Measurements from ENCODE around the gene CARD11.

The CARD11 gene

GRCh38 chr7:2926120-2926895 is 117.4 kb downstream of the CARD11 start:
- no peak overlapping the region for H3K4me2 ChIP-seq (ENCODE audit: low read length)
- H3K9ac ChIP-seq: no peak overlapping the region
- no peak overlapping the region for H3K4me3 ChIP-seq (ENCODE audit: low read depth, low read length)
- H3K4me1 ChIP-seq: no peaks in the 10 kb centered on the region
- no peak overlapping the region for H3K27ac ChIP-seq
- no peaks in the 10 kb centered on the region for H3K36me3 ChIP-seq (ENCODE audit: control insufficient read depth, insufficient read depth, low read length)
- no peaks in the 10 kb centered on the region for H3K79me2 ChIP-seq
- TF ChIP-seq CTCF (IDR thresholded peaks at IDR 0.05): no peak
- no peaks in the 10 kb centered on the region for H3K27me3 ChIP-seq (ENCODE audit: control insufficient read depth, insufficient read depth, low read length)
- H2AFZ ChIP-seq: no peak overlapping the region
- no peaks in the 10 kb centered on the region for H3K9me3 ChIP-seq (ENCODE audit: control insufficient read depth, low read length)

GRCh38 chr7:2924866-2925840 is 118.5 kb downstream of the CARD11 start:
- TF ChIP-seq CTCF (IDR thresholded peaks at IDR 0.05): no peak
- Histone ChIP-seq H3K4me2 (ENCODE audit: low read length) (no peak overlapping the region), H2AFZ (no peak overlapping the region), H3K27me3 (ENCODE audit: control insufficient read depth, insufficient read depth, low read length) (no peaks in the 10 kb centered on the region), H3K4me1 (no peaks in the 10 kb centered on the region), H3K9ac (no peak overlapping the region), H3K9me3 (ENCODE audit: control insufficient read depth, low read length) (no peaks in the 10 kb centered on the region), H3K79me2 (no peaks in the 10 kb centered on the region), H3K27ac (no peak overlapping the region), H3K4me3 (ENCODE audit: low read depth, low read length) (no peak overlapping the region), H3K36me3 (ENCODE audit: control insufficient read depth, insufficient read depth, low read length) (no peaks in the 10 kb centered on the region)

- no peaks in the 10 kb centered on the region for H3K36me3 ChIP-seq (ENCODE audit: control insufficient read depth, insufficient read depth, low read length)
- TF ChIP-seq CTCF (IDR thresholded peaks at IDR 0.05): no peak
- no peaks in the 10 kb centered on the region for H3K27me3 ChIP-seq (ENCODE audit: control insufficient read depth, insufficient read depth, low read length)
- H3K4me1 ChIP-seq: no peaks in the 10 kb centered on the region
- no peak overlapping the region for H3K9ac ChIP-seq
- no peaks in the 10 kb centered on the region for H3K79me2 ChIP-seq
- H2AFZ ChIP-seq: no peak overlapping the region
- no peaks in the 10 kb centered on the region for H3K9me3 ChIP-seq (ENCODE audit: control insufficient read depth, low read length)
- H3K4me3 ChIP-seq (ENCODE audit: low read depth, low read length): no peak overlapping the region
- no peak overlapping the region for H3K27ac ChIP-seq
- no peak overlapping the region for H3K4me2 ChIP-seq (ENCODE audit: low read length)
Observed at GRCh38 chr7:2923886-2924574, 119.6 kb downstream of the CARD11 start.

- Histone ChIP-seq H3K9me3 (ENCODE audit: control insufficient read depth, low read length) (no peaks in the 10 kb centered on the region), H2AFZ (no peak overlapping the region), H3K79me2 (no peaks in the 10 kb centered on the region), H3K9ac (no peak overlapping the region), H3K4me2 (ENCODE audit: low read length) (no peak overlapping the region), H3K4me3 (ENCODE audit: low read depth, low read length) (no peak overlapping the region), H3K27me3 (ENCODE audit: control insufficient read depth, insufficient read depth, low read length) (no peaks in the 10 kb centered on the region), H3K4me1 (no peaks in the 10 kb centered on the region), H3K36me3 (ENCODE audit: control insufficient read depth, insufficient read depth, low read length) (no peaks in the 10 kb centered on the region), H3K27ac (no peak overlapping the region)
- TF ChIP-seq CTCF (IDR thresholded peaks at IDR 0.05): no peak
Observed at GRCh38 chr7:2923291-2923781, 120.3 kb downstream of the CARD11 start.

Data from parathyroid adenoma (tissue), 2 donors.